GM20000 (cell line): ENCODE measurements around the gene HTR3D.

ENCODE experiments used
- DNase-seq: peaks from one replicate; pipeline ENCODE4 v3.0.0; 2012; ENCODE audit warnings: low spot score
- CTCF ChIP-seq: IDR thresholded peaks from 2 replicates; pipeline ENCODE4 v1.5.1; 2012; ENCODE audit warnings: mild to moderate bottlenecking, control low read depth; ENCODE audit errors: extremely low read depth, missing control alignments

Gene HTR3D

DNA sequence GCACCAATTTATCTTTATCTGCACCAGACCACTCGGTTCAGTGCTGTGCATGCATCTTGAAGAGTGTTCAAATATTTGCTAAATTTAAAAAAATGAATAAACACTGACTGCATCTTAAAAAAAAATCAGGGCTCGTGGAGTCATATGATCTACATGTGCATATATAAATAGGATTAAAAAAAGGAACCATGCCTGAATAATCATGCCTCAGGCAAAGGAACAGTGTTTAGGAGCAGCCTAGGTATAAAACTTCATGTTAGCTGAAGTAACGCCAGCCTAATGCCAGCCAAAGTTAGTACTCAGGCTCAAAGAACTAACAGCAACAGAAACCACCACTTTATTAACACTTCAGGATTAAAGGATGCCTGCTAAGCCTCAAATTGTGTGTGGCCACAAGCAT is 23.4 kb upstream of the HTR3D start:
- no peak for DNase-seq
- no peak for TF ChIP-seq CTCF

DNA sequence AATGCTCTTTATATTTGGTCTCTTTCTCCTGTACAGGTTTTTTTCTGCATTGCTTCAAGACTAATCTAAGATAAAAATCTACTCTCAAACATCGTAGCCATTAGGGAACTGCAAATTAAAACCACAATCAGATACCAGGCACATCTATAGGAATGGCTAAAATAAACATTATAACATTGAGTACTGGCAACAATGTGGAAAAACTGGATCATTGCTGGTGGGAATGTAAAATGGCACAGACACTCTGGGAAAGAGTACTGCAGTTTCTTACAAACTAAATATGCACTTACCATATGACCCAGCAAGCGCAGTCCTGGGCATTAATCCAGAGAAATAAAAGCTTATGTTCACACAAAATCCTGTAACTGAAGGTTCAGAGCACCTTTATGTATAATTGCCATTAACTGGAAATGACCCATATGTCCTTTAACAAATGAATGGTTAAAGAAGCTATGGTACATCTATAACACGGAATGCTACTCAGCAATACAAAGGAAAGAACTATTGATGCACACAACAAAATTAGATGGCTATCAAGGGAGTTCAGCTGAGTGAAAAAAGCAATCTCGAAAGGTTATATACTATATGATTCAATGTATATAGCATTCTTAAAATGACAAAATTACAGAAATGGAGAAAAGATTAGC is 20.2 kb upstream of the HTR3D start:
- DNase-seq = no peak
- TF ChIP-seq CTCF = no peak

- no peak for TF ChIP-seq CTCF
- DNase-seq = no peak
Observed at GRCh38 chr3:184011937-184012889, 19.3 kb upstream of the HTR3D start.

DNA sequence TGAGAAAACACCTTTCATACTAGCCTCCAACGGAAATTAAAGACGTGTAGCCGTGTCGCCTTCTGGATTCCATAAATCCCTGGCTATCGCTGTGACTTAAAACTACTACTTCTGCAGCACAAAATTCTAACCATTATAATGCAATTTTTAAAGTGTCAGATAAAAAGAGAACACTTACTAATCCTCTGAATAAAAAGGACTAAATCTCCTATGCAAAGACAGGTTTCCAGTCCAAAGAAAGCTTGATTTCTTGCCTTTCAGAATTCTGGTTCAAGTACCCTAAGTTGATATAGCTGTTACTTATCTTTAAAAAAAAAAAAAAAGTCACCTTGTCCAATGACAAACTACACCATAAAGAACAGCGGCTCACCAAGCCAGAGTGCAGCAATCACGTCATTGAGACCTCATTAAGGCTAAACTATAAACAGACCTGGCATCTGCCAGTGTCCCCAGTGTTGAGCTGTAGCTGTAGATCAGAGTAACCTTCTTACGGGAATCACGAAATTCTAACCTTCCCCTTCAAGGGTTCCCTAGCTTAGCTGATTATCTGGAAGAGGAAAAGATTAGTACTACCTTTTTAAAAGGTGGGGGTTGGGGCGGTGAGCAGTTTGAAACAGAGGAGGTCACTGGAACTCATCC is 16.0 kb upstream of the HTR3D start:
- no peak for TF ChIP-seq CTCF
- no peak for DNase-seq

DNA sequence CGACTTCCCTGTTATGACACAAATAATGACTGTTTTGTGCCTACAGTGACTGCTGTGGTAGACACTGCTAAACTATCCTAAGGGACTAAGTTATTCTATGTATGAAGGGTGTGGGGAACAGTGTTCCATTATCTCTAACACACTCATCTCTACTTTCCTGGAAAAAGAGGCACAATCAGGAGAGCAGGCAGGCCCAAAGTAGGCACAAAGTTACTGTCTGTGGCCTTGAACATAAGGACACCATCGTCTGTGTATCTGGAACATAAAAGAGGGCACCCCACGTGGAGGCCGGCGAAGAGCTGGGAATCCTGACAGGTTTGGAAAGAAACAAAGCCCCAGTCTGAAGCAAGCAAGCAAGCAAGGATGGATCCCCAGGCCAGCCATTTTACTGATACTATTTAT is 15.4 kb upstream of the HTR3D start:
- TF ChIP-seq CTCF = no peak
- DNase-seq = no peak

DNA sequence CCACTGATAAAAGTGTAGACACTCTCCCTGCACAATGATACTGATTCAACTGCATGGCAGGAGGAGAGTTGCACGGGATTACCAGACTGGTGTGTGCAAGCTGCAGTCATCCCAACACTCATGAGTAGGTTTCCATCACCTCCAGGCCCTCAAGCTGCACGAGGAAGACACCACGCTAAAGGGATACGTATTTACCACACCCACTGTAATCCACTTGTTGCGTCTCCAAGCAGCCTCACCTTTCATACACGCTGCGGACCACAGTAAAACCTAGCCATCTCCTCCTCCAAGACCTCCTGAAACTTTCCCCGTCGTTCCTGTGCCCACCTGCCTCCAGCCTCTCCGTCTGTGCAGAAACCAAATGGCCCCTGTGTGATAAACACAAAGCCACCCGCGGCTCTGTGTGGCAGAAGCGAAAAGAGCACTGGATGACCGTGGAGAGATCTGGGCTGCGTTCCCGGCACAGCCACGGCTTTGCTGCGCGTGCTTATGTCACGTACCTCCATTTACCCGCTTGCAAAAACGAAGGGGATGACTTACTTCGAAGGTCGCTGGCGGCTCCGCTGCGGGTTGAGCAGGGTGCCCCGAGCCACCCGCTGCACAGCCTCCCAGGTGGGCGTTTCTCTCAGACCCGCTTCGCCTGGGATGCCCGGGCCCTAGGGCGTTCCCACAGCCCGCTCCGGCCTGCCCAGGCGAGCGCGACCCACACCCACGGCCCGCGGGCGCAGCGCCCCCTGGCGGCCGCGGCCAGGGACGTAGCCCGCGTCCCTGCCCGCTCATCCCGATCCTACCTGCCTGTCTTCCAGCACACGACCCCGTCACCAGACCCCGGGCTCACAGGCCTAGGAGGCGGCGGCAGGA is 14.5 kb upstream of the HTR3D start:
- peak; percentile 85 for DNase-seq
- peak; percentile 88 for TF ChIP-seq CTCF
